NCI-H146 treated with DMSO at 0.1 percent for 48 hours (cell line): ENCODE measurements around the gene RFC4.

ENCODE experiments used
- DNase-seq: peaks from one replicate; lab custom pipeline; 2025; ENCODE audit not compliant: unreplicated experiment; lab: John Stamatoyannopoulos, UW

The RFC4 gene

DNA sequence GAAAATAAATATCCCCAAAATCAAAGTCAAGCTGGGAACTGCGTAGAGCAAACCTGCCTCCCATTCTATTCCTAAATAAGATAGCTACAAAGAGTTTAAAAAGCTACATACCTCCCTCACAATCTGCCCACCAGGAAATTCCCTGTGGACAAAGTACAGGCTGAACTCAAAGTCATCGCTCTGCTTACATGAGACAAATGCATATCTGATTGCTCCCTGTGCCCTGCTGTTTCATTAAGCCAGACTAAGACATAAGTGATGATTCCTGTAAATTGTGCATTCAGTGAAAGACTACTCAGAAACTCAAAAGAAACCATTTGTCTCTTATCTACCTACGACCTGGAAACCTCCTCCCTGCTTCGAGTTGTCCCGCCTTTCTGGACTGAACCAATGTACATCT is 51.4 kb downstream of the RFC4 start:
- no peak for DNase-seq

DNA sequence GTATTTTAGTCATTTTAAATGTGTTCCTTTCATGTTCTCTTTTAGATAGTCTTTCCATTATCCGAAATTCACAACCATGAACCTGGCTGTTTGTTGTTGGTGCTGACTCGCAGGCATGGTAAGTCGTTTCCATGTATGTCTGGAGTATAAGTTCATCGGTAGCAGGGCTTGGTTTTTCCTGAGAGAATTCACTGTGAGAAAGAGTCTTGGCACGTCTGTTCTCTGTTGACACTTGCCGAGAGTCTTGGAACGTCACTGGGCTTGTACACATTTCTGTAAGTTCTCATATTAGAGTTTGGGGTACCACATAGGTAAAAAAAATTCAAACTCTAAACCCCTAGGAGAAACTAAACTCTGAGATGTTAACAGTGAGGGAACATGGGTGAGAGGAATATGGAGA is 52.3 kb downstream of the RFC4 start:
- DNase-seq: no peak

GRCh38 chr3:186751480-186751879 is 54.8 kb downstream of the RFC4 start:
- no peak for DNase-seq

- DNase-seq: no peak
These were observed 56.0 kb downstream of the RFC4 start for GRCh38 chr3:186750316-186750715.

DNA sequence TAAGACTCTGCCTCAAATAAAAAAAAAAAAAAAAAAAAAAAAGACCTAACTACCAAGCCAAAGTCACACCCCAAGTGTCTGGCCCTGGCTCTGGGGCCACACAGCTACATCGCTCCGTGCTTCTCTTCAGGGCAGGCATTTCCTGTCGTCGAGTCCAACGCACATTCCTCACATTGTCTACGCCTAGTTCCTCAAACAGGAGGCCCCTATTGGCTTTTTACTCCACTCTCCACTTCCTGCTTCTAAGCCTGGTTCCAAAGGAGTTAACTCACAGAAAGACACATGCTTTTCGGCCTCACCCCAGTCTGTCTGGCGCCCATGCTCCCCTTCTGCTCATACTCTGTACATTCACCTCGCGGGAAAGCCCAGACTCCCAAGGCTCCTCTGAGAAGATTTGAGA is 60.3 kb downstream of the RFC4 start:
- no peak for DNase-seq

DNA sequence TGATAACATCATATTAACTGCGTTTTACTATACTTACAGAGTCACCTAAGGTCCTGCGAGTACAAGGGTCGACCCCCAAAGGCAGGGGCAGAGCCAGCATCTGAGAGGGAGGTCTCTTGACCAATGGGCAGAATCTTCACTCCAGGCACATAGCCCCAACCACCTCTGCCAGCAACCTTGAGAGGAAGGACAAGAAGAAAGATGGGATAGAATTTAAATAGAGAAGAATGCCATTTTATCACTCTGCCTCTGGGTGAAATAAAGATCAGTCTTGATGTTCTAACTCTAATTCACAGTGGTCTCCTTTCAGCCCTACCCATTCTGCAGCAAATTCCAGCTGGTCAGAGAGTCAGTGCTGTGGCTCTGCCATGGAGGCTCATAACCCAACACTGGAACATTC is 62.6 kb downstream of the RFC4 start:
- DNase-seq: no peak

GRCh38 chr3:186742618-186743380 is 63.5 kb downstream of the RFC4 start:
- DNase-seq: no peak
